ENCODE data around the gene COG3.

The COG3 gene

DNA sequence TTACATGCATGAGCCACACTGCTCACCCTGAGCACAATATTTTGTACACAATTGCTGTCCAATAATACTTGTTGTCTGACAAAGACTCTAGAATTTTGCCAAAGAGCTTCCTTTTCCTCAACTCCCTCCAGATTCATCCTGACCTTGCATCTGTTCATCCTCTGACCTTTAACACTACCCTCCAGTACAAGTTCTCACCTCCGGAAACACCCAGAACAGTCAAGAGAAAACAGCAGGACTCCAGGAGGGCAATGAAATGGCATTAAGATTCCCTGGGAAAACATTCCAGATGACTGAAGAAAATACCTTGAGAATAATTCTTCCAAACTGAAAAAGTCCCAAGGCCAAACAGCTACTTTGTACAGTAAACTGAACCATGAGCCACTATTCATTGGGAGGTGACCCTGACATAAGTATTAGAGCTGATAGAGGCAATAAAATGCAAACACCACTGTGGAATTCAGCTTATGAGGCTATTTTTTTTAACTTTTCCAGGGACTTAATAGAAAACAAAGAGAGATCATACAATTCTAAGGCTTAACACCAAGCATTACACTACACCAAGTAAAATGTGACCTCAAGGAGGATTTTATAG is 15.7 kb upstream of the COG3 start:
- no peak overlapping the region for H3K9ac ChIP-seq
- H3K79me2 ChIP-seq (ENCODE audit: insufficient read depth, low read depth) = no peaks in the 10 kb centered on the region
- H3K27me3 ChIP-seq (ENCODE audit: insufficient read depth, low read depth) = no peaks in the 10 kb centered on the region
- H3K4me2 ChIP-seq = no peak overlapping the region
- TF ChIP-seq CTCF (conservative IDR thresholded peaks at IDR 0.05; ENCODE audit: low read depth, low read length) = no peak
- no peak overlapping the region for H2AFZ ChIP-seq (ENCODE audit: low read depth)
- no peak overlapping the region for H3K27ac ChIP-seq
- H4K20me1 ChIP-seq (ENCODE audit: insufficient read depth) = no peaks in the 10 kb centered on the region
- no peaks in the 10 kb centered on the region for H3K4me1 ChIP-seq (ENCODE audit: low read depth, poor library complexity, severe bottlenecking)
- no peaks in the 10 kb centered on the region for H3K36me3 ChIP-seq (ENCODE audit: insufficient read depth)
- no peak overlapping the region for H3K4me3 ChIP-seq (IDR thresholded peaks at IDR 0.05; ENCODE audit: insufficient read depth, low read depth, low read length)

- no peak overlapping the region for H3K4me3 ChIP-seq (IDR thresholded peaks at IDR 0.05; ENCODE audit: insufficient read depth, low read depth, low read length)
- H3K79me2 ChIP-seq (ENCODE audit: insufficient read depth, low read depth) = no peaks in the 10 kb centered on the region
- no peaks in the 10 kb centered on the region for H3K27me3 ChIP-seq (ENCODE audit: insufficient read depth, low read depth)
- no peak for TF ChIP-seq CTCF (conservative IDR thresholded peaks at IDR 0.05; ENCODE audit: low read depth, low read length)
- no peaks in the 10 kb centered on the region for H3K36me3 ChIP-seq (ENCODE audit: insufficient read depth)
- no peak overlapping the region for H3K27ac ChIP-seq
- no peak overlapping the region for H3K4me2 ChIP-seq
- H3K9ac ChIP-seq = no peak overlapping the region
- no peak overlapping the region for H2AFZ ChIP-seq (ENCODE audit: low read depth)
- H4K20me1 ChIP-seq (ENCODE audit: insufficient read depth) = no peaks in the 10 kb centered on the region
- H3K4me1 ChIP-seq (ENCODE audit: low read depth, poor library complexity, severe bottlenecking) = no peaks in the 10 kb centered on the region
Observed at GRCh38 chr13:45451282-45451681, 13.5 kb upstream of the COG3 start.

DNA sequence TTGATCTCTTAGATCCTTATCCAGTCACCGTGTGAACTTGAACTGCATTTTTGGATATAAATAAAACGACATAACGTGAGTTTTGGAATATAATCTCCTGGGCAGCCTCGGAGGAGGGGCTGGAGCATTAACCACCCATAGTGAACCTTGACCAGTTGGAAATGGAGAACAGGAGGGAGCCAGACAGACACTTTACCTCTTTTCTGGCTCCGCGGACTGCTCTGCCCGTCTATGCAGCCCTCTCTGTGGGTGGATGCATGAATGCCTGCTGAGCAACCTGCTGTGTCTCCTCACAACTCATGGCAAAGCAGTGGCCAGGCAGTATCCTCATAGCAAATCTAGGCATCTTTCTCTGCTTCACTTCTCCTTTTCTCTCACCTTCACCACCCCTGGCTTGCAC is 10.5 kb upstream of the COG3 start:
- Histone ChIP-seq H3K4me3 (IDR thresholded peaks at IDR 0.05; ENCODE audit: insufficient read depth, low read depth, low read length) (no peak overlapping the region), H3K9ac (no peak overlapping the region), H3K27me3 (ENCODE audit: insufficient read depth, low read depth) (no peaks in the 10 kb centered on the region), H3K4me2 (no peak overlapping the region), H3K27ac (no peak overlapping the region), H2AFZ (ENCODE audit: low read depth) (no peak overlapping the region), H3K4me1 (ENCODE audit: low read depth, poor library complexity, severe bottlenecking) (no peaks in the 10 kb centered on the region), H3K79me2 (ENCODE audit: insufficient read depth, low read depth) (no peaks in the 10 kb centered on the region), H4K20me1 (ENCODE audit: insufficient read depth) (no peaks in the 10 kb centered on the region), H3K36me3 (ENCODE audit: insufficient read depth) (no peaks in the 10 kb centered on the region)
- TF ChIP-seq CTCF (conservative IDR thresholded peaks at IDR 0.05; ENCODE audit: low read depth, low read length) = no peak

DNA sequence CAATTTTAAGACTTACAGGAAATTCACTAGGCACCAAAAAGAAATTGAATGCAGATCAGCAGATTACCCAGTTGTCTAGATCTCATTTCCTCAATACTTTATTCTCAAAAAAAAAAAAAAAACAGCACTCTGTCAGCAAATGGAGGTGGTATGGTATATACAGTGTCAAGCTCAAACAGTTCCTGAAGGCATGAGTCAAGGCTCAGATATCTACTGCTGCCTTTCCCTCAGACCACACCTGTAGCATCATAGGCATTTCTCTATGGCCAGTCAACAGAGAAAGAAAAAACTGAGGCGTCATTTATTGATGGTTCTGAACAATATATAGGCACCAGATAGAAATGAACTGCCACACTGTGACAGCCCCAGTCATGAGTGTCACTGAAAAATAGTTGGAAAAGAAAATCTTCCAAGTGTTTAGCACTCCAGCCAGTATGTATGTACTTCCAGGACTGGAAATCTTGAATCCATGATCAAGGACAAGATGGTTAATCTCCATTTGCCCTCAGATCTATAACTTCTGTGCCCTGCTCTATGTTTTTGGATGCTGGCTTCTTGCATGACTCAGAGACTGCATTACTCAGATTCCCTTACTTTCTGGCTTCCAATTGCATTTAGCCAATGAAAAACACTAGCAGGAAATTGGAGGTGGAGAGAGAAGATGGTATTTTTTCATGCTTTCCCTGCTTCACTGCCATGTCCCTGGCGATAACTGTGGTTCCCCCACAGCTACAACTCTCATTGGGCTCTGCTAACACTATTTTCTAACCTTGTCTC is 8.4 kb upstream of the COG3 start:
- H3K79me2 ChIP-seq (ENCODE audit: insufficient read depth, low read depth) = no peaks in the 10 kb centered on the region
- no peak overlapping the region for H2AFZ ChIP-seq (ENCODE audit: low read depth)
- no peak for TF ChIP-seq CTCF (conservative IDR thresholded peaks at IDR 0.05; ENCODE audit: low read depth, low read length)
- H3K4me2 ChIP-seq = no peak overlapping the region
- H3K27me3 ChIP-seq (ENCODE audit: insufficient read depth, low read depth) = no peaks in the 10 kb centered on the region
- no peaks in the 10 kb centered on the region for H4K20me1 ChIP-seq (ENCODE audit: insufficient read depth)
- H3K4me3 ChIP-seq (IDR thresholded peaks at IDR 0.05; ENCODE audit: insufficient read depth, low read depth, low read length) = no peak overlapping the region
- no peaks in the 10 kb centered on the region for H3K4me1 ChIP-seq (ENCODE audit: low read depth, poor library complexity, severe bottlenecking)
- H3K9ac ChIP-seq = no peak overlapping the region
- no peaks in the 10 kb centered on the region for H3K36me3 ChIP-seq (ENCODE audit: insufficient read depth)
- H3K27ac ChIP-seq = no peak overlapping the region
